ENCODE measurements around the gene SUN1.
A peak's percentile ranks its signal among the peaks of the same experiment; 100 is the strongest.

Gene SUN1

DNA sequence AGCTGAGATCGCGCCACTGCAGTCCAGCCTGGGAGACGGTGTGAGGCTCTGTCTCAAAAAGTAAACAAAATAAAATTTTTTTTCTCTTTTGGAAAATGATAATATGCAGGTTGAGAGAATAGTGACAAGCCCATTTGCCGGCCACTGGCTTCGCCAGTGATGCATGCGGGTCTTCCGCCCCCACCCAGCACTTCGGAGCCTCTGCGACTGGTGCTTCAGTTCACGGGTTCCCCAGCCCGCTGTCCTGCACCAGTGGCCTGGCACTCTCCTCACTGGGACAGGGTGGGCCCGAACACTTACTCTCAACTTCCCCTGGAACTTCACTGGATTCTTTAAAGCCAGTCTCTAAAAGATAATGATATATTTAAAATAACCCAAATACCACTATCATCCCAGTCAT, 2.7 kb downstream of the SUN1 start:
- TF ChIP-seq, protein P1, sequence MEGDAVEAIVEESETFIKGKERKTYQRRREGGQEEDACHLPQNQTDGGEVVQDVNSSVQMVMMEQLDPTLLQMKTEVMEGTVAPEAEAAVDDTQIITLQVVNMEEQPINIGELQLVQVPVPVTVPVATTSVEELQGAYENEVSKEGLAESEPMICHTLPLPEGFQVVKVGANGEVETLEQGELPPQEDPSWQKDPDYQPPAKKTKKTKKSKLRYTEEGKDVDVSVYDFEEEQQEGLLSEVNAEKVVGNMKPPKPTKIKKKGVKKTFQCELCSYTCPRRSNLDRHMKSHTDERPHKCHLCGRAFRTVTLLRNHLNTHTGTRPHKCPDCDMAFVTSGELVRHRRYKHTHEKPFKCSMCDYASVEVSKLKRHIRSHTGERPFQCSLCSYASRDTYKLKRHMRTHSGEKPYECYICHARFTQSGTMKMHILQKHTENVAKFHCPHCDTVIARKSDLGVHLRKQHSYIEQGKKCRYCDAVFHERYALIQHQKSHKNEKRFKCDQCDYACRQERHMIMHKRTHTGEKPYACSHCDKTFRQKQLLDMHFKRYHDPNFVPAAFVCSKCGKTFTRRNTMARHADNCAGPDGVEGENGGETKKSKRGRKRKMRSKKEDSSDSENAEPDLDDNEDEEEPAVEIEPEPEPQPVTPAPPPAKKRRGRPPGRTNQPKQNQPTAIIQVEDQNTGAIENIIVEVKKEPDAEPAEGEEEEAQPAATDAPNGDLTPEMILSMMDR (conservative IDR thresholded peaks at IDR 0.05; ENCODE audit: low read length): no peak
- DNase-seq (ENCODE audit: low read depth): no peak
- no peak overlapping the region for H3K4me3 ChIP-seq (ENCODE audit: low read length)

DNA sequence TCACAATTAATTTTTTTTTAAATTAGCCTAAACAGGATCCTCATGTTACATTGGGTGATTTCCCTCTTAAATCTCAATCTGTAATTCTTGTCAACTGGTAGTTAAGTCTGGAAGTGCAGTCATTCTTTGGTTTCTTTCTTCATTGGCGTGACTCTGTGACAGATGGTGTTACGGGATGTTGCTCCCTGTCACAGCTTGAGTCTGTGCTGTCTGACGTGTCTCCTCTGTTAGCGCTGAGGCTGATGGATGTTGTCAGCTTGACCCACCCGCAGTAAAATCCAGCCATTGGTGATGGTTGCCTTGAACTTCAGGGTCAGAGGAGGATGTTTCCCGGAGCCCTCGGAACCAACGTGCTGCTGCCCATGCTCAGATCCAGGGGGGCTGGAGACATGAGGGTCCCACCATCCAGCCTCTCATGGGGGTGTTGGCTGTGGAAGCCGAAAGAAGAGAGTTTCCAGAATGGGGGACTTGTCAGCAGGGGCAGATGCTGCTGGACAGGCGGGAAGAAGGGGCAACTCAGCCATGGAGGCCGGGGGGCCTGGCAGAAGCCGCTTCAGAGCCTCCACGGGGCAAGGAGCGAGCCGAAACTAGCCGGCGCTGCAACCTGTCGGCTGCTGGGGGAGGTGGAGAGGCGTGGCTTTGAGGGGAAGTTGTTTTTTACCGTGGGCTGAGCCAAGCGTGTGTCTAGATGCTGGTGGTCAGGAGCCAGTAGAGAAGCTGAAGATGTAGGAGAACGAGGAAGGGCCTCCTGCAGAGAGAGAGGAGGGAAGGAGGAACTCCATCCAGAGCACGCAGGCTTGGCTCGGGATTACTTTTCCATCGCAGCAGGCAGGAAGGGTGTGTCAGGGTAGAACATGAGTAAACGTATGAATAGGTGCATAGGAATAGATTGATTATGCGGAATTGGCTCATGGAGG, 3.5 kb downstream of the SUN1 start:
- no peak overlapping the region for H3K4me3 ChIP-seq (ENCODE audit: low read length)
- TF ChIP-seq, protein P1 (conservative IDR thresholded peaks at IDR 0.05; ENCODE audit: low read length): no peak
- DNase-seq (ENCODE audit: low read depth): peak; percentile 28

DNA sequence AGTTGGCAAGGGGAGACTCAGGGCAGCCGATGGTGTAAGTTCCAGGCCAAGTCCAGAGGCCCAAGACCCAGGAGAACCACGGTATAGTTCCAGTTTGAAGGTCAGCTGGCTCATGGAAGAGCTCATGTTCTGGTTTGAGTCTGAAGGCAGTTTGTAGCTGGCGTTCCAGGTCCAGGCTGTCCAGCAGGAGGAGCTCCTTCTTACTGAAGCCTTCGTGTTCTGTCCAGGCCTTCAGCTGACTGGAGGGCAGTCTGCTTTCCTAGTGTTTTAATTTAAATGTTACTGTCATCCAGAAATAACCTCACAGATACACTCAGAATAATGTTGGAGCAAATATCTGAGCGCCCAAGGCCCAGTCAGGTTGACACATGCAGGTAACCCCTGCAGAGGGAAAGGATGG, 4.2 kb downstream of the SUN1 start:
- peak; percentile 58 for DNase-seq (ENCODE audit: low read depth)
- TF ChIP-seq, protein P1 (conservative IDR thresholded peaks at IDR 0.05; ENCODE audit: low read length): peak; percentile 67
- no peak overlapping the region for H3K4me3 ChIP-seq (ENCODE audit: low read length)

DNA sequence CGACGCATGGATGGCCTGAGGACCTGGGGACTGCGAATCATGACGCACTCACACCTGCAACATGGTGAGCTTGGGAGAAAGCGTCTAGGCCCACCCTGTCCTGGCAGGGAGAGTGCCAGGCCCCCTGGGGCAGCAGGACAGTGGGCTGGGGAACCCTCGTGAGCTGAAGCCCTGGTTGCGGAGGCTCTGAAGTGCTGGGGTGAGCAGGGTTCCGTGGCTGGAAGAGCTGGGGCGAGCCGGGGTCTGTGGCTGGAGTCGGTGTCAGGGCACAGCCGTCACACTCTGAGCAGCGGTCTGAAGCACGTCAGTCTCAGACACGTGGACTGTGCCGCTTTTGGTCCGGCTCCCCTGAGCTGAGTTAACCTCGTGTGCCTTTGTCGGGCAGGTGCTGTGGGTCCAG, 4.7 kb downstream of the SUN1 start:
- H3K4me3 ChIP-seq (ENCODE audit: low read length): no peak overlapping the region
- no peak for DNase-seq (ENCODE audit: low read depth)
- TF ChIP-seq, protein P1 (conservative IDR thresholded peaks at IDR 0.05; ENCODE audit: low read length): no peak

DNA sequence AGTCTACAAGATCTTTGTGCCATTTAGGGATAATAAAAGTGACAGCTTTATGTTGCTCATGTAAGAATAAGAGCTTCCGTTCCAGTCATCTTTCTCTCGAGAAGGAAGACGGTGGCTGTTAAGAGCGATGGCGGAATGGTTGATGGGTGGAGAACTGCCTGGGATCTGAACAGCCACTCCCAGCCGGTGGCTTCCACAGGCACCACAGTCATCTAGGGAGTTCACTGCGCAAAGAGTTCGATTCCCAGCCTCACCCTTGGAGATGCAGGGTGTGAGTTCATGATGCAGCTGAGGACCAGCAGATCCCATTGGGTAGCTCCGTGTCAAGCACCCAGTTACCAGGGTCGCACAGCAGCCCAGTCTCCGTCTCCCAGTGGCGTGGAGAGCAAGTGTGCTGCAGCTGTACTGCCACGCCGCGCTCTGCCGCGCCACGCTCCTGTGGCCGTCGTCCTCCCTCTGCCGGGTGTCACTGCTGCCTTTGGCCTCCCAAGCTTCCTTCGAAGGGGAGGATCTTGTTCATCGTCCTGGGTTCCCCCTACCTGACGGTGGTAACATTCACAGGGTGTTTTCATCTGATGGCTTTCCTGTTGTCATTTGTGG, 7.8 kb downstream of the SUN1 start:
- TF ChIP-seq, protein P1 (conservative IDR thresholded peaks at IDR 0.05; ENCODE audit: low read length): no peak
- H3K4me3 ChIP-seq (ENCODE audit: low read length): no peak overlapping the region
- DNase-seq (ENCODE audit: low read depth): no peak

DNA sequence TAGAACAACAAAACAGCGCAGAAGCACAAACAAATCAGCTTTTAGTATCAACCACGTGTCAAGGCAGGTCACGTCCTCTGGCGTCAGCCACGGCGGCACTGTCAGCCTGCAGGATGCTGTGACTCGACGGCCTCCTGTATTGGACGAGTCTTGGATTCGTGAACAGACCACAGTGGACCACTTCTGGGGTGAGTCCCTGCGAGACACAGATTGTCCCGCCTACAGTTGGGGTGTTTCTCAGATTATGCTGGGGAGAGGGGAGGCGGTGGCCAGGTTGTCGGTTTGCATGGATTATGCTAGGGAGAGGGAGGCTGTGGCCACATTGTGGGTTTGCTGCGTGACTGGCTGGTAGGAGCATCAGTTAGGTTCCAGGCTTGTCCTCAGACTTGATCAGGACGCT, 9.7 kb downstream of the SUN1 start:
- TF ChIP-seq, protein P1 (conservative IDR thresholded peaks at IDR 0.05; ENCODE audit: low read length): no peak
- H3K4me3 ChIP-seq (ENCODE audit: low read length): no peak overlapping the region
- DNase-seq (ENCODE audit: low read depth): no peak

Data from AG10803 (cell line).